ENCODE measurements around the gene KCNJ15.

GRCh38 chr21:38221594-38221993 lies 35.2 kb upstream of the KCNJ15 start:
- TF ChIP-seq, protein P1, sequence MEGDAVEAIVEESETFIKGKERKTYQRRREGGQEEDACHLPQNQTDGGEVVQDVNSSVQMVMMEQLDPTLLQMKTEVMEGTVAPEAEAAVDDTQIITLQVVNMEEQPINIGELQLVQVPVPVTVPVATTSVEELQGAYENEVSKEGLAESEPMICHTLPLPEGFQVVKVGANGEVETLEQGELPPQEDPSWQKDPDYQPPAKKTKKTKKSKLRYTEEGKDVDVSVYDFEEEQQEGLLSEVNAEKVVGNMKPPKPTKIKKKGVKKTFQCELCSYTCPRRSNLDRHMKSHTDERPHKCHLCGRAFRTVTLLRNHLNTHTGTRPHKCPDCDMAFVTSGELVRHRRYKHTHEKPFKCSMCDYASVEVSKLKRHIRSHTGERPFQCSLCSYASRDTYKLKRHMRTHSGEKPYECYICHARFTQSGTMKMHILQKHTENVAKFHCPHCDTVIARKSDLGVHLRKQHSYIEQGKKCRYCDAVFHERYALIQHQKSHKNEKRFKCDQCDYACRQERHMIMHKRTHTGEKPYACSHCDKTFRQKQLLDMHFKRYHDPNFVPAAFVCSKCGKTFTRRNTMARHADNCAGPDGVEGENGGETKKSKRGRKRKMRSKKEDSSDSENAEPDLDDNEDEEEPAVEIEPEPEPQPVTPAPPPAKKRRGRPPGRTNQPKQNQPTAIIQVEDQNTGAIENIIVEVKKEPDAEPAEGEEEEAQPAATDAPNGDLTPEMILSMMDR (conservative IDR thresholded peaks at IDR 0.05 in 1 of 2, IDR thresholded peaks at IDR 0.05 in 1 of 2; ENCODE audit: low read depth in 1 of 2, low read length in 2 of 2), result no peak
- TF ChIP-seq EZH2 (IDR thresholded peaks at IDR 0.05; ENCODE audit: low read length, missing control alignments), result no peak
